Measurements from ENCODE around the gene IZUMO1R.

The IZUMO1R gene

DNA sequence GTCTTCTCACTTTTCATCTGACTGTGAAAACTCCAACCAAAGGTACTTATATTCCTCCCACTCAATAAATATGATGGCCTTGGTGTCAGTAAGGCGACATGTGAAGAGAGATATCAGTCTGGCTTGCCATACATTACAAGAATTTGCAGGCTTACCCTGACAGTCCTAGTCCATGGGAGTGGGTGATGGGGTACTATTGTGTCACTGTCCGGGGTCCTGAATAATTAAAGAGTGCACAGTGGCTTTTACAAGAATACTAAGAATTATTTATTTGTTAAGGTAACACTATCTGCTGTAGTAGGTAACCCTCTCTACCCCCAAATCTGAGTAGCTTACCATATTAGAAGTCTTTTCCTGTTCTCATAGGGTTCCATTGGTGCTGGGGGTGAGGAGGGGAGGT, 23.1 kb upstream of the IZUMO1R start:
- H3K4me3 ChIP-seq (replicated peaks in 1 of 2; ENCODE audit: low read depth in 2 of 2, low read length in 2 of 2), result no peak overlapping the region
- TF ChIP-seq, protein P1, sequence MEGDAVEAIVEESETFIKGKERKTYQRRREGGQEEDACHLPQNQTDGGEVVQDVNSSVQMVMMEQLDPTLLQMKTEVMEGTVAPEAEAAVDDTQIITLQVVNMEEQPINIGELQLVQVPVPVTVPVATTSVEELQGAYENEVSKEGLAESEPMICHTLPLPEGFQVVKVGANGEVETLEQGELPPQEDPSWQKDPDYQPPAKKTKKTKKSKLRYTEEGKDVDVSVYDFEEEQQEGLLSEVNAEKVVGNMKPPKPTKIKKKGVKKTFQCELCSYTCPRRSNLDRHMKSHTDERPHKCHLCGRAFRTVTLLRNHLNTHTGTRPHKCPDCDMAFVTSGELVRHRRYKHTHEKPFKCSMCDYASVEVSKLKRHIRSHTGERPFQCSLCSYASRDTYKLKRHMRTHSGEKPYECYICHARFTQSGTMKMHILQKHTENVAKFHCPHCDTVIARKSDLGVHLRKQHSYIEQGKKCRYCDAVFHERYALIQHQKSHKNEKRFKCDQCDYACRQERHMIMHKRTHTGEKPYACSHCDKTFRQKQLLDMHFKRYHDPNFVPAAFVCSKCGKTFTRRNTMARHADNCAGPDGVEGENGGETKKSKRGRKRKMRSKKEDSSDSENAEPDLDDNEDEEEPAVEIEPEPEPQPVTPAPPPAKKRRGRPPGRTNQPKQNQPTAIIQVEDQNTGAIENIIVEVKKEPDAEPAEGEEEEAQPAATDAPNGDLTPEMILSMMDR (IDR thresholded peaks at IDR 0.05; ENCODE audit: low read depth, low read length), result no peak
- DNase-seq (ENCODE audit: low read depth in 2 of 2), result no peak

DNA sequence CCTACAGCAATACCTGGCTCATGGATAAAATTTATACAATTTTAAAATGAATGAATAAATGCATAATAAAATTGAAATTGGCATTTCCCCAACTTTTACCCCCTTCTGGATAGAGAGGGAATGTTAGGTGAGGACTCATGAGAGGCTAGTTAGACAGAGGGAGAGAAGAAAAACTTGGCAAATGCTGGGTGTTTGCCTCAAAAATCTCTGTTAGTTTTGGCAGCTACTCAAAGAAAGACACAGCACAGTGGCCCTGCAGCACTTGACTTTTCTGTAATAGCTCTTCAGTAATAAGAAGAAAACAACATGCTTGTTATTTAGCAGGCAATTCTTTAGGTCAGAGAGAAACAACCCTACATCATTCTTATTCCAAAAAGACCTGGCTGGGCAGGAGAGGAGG, 20.7 kb upstream of the IZUMO1R start:
- TF ChIP-seq, protein P1 (IDR thresholded peaks at IDR 0.05; ENCODE audit: low read depth, low read length), result no peak
- no peak for DNase-seq (ENCODE audit: low read depth in 2 of 2)
- H3K4me3 ChIP-seq (replicated peaks in 1 of 2; ENCODE audit: low read depth in 2 of 2, low read length in 2 of 2), result no peak overlapping the region

DNA sequence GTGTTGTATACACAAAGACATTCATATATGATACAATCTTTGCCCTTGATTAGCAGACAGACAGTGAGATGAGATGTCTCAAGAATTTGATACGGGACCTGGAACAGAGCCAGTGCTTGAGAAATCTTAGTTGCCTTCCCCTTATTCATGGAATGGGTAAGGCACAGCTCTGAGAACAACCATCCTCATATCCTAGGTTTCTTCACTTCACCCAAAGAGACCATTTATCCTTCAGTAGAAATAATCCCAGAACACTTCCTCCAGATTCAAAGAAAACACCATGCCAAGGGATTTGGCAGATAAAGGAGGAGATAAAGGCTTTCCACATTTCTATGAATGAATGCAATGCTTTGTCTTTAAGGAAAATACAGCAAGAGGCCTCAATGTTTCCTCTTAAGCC, 8.8 kb upstream of the IZUMO1R start:
- TF ChIP-seq, protein P1 (IDR thresholded peaks at IDR 0.05; ENCODE audit: low read depth, low read length), result no peak
- no peak for DNase-seq (ENCODE audit: low read depth in 2 of 2)
- no peak overlapping the region for H3K4me3 ChIP-seq (replicated peaks in 1 of 2; ENCODE audit: low read depth in 2 of 2, low read length in 2 of 2)

DNA sequence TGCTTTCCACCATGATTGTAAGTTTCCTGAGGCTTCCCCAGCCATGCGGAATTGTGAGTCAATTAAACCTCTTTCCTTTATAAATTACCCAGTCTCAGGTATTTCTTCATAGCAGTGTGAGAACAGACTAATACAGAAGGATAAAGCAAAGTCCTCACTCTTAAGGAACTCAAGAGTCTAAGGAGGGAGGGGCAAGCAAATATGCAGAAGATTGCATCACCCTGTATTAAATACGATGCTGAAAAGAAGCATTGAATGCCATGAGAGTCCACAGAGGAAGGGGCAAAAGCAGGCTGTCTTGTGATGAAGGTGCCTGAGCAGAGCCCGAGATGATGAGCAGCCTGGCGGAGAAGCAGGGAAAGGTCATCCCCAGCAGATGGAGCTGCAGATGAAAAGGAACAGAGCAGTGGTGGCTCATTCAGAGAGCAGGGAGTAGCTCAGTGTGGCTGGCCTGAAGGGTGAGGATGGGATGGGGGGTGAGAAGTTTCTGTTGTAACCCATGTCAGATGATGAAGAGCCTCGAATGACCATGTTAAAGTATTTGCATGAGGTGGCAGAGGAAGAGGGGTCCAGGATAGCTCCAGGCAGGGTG, 6.3 kb upstream of the IZUMO1R start:
- H3K4me3 ChIP-seq (replicated peaks in 1 of 2; ENCODE audit: low read depth in 2 of 2, low read length in 2 of 2), result no peak overlapping the region
- no peak for DNase-seq (ENCODE audit: low read depth in 2 of 2)
- TF ChIP-seq, protein P1 (IDR thresholded peaks at IDR 0.05; ENCODE audit: low read depth, low read length), result no peak

DNA sequence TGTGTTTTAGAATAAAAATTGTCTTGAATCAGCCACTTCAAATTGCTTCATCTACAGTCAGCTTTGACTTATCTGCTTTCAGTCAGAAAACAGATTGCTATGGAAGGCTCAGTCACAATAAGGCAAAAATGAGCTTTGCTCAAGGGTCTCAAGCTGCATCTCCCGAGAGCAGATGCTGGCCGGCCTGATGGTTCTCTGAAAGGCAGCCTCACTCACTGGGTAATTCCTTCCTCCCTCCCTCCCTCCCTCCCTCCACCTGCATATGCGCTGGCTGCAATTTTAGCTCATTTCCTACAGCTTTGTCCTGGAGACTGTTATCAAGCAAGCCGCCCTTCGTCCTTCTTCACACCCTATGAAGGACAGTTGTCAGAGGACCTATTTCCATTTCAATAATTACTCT, 1.6 kb upstream of the IZUMO1R start:
- TF ChIP-seq, protein P1 (IDR thresholded peaks at IDR 0.05; ENCODE audit: low read depth, low read length), result no peak
- H3K4me3 ChIP-seq (replicated peaks in 1 of 2; ENCODE audit: low read depth in 2 of 2, low read length in 2 of 2), result no peak overlapping the region
- DNase-seq (ENCODE audit: low read depth in 2 of 2), result no peak

DNA sequence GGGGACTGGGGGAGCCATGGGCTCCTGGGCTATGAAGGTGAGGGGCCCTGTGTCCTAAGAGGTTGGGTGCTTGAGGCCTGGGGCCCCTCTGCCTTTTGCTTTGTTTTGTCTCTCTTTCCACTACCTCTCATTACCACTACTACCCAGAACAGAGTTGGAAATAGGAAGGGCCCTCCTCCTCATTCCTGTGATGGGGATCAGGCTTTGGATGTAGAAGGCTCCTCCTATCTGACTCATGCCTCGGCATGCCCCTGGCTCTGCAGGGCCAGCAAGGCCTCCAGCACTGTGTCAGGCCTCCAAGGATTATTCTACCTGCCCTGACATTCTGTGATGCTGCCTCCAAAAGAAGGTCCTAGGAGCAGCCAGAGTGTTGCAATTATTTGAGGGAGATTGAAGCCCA, 766 bp downstream of the IZUMO1R start:
- TF ChIP-seq, protein P1 (IDR thresholded peaks at IDR 0.05; ENCODE audit: low read depth, low read length), result no peak
- no peak overlapping the region for H3K4me3 ChIP-seq (replicated peaks in 1 of 2; ENCODE audit: low read depth in 2 of 2, low read length in 2 of 2)
- peak; percentile 3 to 14 for DNase-seq (ENCODE audit: low read depth in 2 of 2)

Data from cardiac fibroblast (primary cell).